H1 (cell line): Measurements from ENCODE around the gene ARID4A. TPM values are rescaled to one million over a fixed set of nuclear protein-coding genes. Genes with fewer than 3 reads are reported as not detected.

Experiments used
- BACH1 ChIP-seq: IDR thresholded peaks from 2 replicates; pipeline ENCODE4 v1.6.1; 2012; ENCODE audit warnings: low read length, improper control_type of control experiment
- CHD1 ChIP-seq: IDR thresholded peaks from 2 replicates; pipeline ENCODE4 v1.6.1; 2012; ENCODE audit warnings: low read depth, low read length, improper control_type of control experiment
- CREB1 ChIP-seq: IDR thresholded peaks from 2 replicates; pipeline ENCODE4 v1.6.1; 2012; ENCODE audit warnings: inconsistent platforms
- EZH2 ChIP-seq: fragments of 200-600 bp; sonication (generic); IDR thresholded peaks from 2 replicates; pipeline ENCODE4 v1.7.1; 2012; ENCODE audit warnings: low read depth, mild to moderate bottlenecking, moderate library complexity, low read length, inconsistent platforms; ENCODE audit not compliant: severe bottlenecking
- GABPA ChIP-seq: IDR thresholded peaks from 2 replicates; pipeline ENCODE4 v1.6.1; 2011; ENCODE audit warnings: mild to moderate bottlenecking, low read length, moderate library complexity, borderline replicate concordance; ENCODE audit not compliant: insufficient read depth
- JUN ChIP-seq: IDR thresholded peaks from 2 replicates; pipeline ENCODE4 v1.6.1; 2011; ENCODE audit warnings: low read depth, mild to moderate bottlenecking, improper control_type of control experiment, low read length
- KDM1A ChIP-seq: fragments of 200-600, 300-600 bp; sonication (generic); IDR thresholded peaks from 2 replicates; pipeline ENCODE4 v1.7.1; 2016; ENCODE audit warnings: mild to moderate bottlenecking, low read length, borderline replicate concordance
- RBBP5 ChIP-seq: IDR thresholded peaks from 2 replicates; pipeline ENCODE4 v1.7.1; 2012; ENCODE audit warnings: low read depth, mild to moderate bottlenecking, inconsistent platforms, low read length, moderate library complexity, borderline replicate concordance
- SIRT6 ChIP-seq: IDR thresholded peaks from one replicate; pipeline ENCODE4 v1.7.1; 2012; ENCODE audit warnings: low read length, inconsistent platforms
- TBP ChIP-seq: IDR thresholded peaks from 2 replicates; pipeline ENCODE4 v1.6.1; 2011; ENCODE audit warnings: low read depth, low read length, improper control_type of control experiment
- TEAD4 ChIP-seq: IDR thresholded peaks from 2 replicates; pipeline ENCODE4 v1.6.1; 2012; ENCODE audit warnings: low read depth, low read length, inconsistent platforms, mixed read lengths
- polyA plus RNA-seq, 7 experiments: library from polyadenylated mRNA; depleted of rRNA in 3 of 7; stranded (reverse) in 5 of 7; unstranded in 2 of 7; fragments of >200 nt in 5 of 7; fragments of 200-250 nt in 2 of 7; gene quantifications; 1 replicate in 5 of 7; 2 replicates in 1 of 7; 4 replicates in 1 of 7; pipeline versions ENCODE4 v1.2.1 to v1.2.3, GENCODE V29; 2011 to 2013; ENCODE audit warnings: missing spikeins in 2 of 7, mixed read lengths in 2 of 7
- total RNA-seq: library from RNA; stranded (reverse); fragmentation: NEBNext Ultra II Directional; extraction: Animal tissue kit (Norgen Biotek cat#: 25700); gene quantifications from 2 replicates; pipeline ENCODE4 v1.2.1, GENCODE V29; 2021
- TF ChIP-seq, protein P1 (sequence below): fragments of 300-600 bp; sonication (generic); IDR thresholded peaks from 2 replicates; pipeline ENCODE4 v1.7.1; 2012; ENCODE audit warnings: low read length, moderate library complexity, mild to moderate bottlenecking, inconsistent platforms; ENCODE audit not compliant: insufficient replicate concordance
- TF ChIP-seq, protein P2 (sequence below): IDR thresholded peaks from 2 replicates; pipeline ENCODE4 v1.6.1; 2012; ENCODE audit warnings: inconsistent platforms

The ARID4A gene
- total and polyA plus RNA-seq, 2 of the 8 experiments (the other 6 are each of a cell fraction or from before 2014, with no cell fraction given), result 2.1 to 14.6 TPM

DNA sequence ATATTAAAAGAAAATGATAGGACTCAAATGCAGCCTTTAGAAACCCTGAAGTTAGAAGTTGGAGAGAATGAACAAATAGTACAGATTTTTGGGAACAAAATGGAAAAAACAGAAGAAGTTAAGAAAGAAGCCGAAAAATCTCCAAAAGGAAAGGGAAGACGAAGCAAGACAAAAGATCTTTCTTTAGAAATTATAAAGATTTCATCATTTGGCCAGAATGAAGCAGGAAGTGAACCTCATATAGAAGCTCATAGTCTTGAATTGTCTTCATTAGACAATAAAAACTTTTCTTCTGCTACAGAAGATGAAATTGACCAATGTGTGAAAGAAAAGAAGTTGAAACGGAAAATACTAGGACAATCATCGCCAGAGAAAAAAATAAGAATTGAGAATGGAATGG lies 66.0 kb downstream of the ARID4A start (continued):
- TF ChIP-seq, protein P1, sequence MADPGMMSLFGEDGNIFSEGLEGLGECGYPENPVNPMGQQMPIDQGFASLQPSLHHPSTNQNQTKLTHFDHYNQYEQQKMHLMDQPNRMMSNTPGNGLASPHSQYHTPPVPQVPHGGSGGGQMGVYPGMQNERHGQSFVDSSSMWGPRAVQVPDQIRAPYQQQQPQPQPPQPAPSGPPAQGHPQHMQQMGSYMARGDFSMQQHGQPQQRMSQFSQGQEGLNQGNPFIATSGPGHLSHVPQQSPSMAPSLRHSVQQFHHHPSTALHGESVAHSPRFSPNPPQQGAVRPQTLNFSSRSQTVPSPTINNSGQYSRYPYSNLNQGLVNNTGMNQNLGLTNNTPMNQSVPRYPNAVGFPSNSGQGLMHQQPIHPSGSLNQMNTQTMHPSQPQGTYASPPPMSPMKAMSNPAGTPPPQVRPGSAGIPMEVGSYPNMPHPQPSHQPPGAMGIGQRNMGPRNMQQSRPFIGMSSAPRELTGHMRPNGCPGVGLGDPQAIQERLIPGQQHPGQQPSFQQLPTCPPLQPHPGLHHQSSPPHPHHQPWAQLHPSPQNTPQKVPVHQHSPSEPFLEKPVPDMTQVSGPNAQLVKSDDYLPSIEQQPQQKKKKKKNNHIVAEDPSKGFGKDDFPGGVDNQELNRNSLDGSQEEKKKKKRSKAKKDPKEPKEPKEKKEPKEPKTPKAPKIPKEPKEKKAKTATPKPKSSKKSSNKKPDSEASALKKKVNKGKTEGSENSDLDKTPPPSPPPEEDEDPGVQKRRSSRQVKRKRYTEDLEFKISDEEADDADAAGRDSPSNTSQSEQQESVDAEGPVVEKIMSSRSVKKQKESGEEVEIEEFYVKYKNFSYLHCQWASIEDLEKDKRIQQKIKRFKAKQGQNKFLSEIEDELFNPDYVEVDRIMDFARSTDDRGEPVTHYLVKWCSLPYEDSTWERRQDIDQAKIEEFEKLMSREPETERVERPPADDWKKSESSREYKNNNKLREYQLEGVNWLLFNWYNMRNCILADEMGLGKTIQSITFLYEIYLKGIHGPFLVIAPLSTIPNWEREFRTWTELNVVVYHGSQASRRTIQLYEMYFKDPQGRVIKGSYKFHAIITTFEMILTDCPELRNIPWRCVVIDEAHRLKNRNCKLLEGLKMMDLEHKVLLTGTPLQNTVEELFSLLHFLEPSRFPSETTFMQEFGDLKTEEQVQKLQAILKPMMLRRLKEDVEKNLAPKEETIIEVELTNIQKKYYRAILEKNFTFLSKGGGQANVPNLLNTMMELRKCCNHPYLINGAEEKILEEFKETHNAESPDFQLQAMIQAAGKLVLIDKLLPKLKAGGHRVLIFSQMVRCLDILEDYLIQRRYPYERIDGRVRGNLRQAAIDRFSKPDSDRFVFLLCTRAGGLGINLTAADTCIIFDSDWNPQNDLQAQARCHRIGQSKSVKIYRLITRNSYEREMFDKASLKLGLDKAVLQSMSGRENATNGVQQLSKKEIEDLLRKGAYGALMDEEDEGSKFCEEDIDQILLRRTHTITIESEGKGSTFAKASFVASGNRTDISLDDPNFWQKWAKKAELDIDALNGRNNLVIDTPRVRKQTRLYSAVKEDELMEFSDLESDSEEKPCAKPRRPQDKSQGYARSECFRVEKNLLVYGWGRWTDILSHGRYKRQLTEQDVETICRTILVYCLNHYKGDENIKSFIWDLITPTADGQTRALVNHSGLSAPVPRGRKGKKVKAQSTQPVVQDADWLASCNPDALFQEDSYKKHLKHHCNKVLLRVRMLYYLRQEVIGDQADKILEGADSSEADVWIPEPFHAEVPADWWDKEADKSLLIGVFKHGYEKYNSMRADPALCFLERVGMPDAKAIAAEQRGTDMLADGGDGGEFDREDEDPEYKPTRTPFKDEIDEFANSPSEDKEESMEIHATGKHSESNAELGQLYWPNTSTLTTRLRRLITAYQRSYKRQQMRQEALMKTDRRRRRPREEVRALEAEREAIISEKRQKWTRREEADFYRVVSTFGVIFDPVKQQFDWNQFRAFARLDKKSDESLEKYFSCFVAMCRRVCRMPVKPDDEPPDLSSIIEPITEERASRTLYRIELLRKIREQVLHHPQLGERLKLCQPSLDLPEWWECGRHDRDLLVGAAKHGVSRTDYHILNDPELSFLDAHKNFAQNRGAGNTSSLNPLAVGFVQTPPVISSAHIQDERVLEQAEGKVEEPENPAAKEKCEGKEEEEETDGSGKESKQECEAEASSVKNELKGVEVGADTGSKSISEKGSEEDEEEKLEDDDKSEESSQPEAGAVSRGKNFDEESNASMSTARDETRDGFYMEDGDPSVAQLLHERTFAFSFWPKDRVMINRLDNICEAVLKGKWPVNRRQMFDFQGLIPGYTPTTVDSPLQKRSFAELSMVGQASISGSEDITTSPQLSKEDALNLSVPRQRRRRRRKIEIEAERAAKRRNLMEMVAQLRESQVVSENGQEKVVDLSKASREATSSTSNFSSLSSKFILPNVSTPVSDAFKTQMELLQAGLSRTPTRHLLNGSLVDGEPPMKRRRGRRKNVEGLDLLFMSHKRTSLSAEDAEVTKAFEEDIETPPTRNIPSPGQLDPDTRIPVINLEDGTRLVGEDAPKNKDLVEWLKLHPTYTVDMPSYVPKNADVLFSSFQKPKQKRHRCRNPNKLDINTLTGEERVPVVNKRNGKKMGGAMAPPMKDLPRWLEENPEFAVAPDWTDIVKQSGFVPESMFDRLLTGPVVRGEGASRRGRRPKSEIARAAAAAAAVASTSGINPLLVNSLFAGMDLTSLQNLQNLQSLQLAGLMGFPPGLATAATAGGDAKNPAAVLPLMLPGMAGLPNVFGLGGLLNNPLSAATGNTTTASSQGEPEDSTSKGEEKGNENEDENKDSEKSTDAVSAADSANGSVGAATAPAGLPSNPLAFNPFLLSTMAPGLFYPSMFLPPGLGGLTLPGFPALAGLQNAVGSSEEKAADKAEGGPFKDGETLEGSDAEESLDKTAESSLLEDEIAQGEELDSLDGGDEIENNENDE, result no peak
- TF ChIP-seq TBP (no peak), GABPA (no peak), RBBP5 (no peak), EZH2 (no peak), BACH1 (no peak), CHD1 (no peak), KDM1A (no peak), JUN (no peak), CREB1 (no peak), SIRT6 (no peak), TEAD4 (no peak)
- TF ChIP-seq, protein P2, sequence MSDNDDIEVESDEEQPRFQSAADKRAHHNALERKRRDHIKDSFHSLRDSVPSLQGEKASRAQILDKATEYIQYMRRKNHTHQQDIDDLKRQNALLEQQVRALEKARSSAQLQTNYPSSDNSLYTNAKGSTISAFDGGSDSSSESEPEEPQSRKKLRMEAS, result no peak
